ENCODE measurements around the gene PLCD3.

GRCh38 chr17:45135192-45135977, 3.1 kb upstream of the PLCD3 start, which contains the start of gene ACBD4:
- TF ChIP-seq, protein P1, sequence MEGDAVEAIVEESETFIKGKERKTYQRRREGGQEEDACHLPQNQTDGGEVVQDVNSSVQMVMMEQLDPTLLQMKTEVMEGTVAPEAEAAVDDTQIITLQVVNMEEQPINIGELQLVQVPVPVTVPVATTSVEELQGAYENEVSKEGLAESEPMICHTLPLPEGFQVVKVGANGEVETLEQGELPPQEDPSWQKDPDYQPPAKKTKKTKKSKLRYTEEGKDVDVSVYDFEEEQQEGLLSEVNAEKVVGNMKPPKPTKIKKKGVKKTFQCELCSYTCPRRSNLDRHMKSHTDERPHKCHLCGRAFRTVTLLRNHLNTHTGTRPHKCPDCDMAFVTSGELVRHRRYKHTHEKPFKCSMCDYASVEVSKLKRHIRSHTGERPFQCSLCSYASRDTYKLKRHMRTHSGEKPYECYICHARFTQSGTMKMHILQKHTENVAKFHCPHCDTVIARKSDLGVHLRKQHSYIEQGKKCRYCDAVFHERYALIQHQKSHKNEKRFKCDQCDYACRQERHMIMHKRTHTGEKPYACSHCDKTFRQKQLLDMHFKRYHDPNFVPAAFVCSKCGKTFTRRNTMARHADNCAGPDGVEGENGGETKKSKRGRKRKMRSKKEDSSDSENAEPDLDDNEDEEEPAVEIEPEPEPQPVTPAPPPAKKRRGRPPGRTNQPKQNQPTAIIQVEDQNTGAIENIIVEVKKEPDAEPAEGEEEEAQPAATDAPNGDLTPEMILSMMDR (IDR thresholded peaks at IDR 0.05; ENCODE audit: low read depth, low read length, poor library complexity, severe bottlenecking), result peak; percentile 100
- TF ChIP-seq EZH2phosphoT487 (IDR thresholded peaks at IDR 0.05; ENCODE audit: borderline replicate concordance, low read length), result no peak

Measured in DOHH2 (cell line).